Stimulated activated CD8-positive, alpha-beta memory T cell treated with anti-CD3 and anti-CD28 coated beads, Interleukin-7, amount 100 ng/mL, for 48 hours (primary cell): ENCODE data around the gene PIK3C3.
"Not testable (repeated sequence)": the region's sequence is repeated elsewhere in the genome, so short reads cannot be mapped to it uniquely, and the experiment has no call there.

ENCODE experiments used
- DNase-seq, 2 donors: peaks; one replicate each; pipeline ENCODE4 v3.0.0-alpha.2; 2020; ENCODE audit warnings: low read depth in 1 of 2; ENCODE audit errors: extremely low read depth in 1 of 2

Gene PIK3C3

DNA sequence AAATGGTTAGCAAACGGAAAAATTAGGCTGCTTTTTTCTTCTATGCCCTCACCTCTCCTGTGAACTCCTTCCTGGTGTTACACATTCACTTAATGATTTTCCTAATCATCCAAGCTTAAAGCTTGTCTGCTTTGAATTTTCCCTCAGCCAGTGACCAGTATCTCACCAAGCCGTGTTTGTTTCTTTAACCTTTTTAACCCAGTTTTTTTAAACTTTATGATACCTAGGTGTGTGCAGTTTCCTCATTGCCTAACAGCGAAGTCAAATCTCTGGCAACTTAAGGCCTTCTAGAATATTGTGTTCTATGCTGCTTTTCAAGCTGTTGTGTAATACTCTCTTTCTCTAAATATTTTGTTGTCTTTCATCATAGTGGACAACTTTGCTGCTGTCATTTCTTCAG is 113.0 kb downstream of the PIK3C3 start:
- DNase-seq = no peak

DNA sequence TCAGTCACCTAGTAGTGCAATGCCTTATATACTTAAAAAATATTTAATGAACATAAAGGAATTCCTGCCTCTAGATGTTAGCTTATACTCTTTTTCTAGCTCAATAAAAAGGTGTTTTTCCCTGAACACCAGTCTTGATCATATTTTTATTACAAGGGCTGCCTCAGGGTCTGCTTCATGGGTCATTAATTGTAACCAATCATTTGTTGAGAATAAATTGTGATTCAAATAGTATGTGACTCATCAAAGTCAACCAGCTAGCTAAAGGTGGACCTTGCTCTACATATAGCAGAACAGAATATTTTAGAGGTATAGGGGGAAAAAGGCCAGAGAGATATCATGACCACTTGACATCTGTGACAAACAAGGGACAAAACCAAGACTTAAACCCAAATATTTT is 114.0 kb downstream of the PIK3C3 start:
- DNase-seq = no peak

DNA sequence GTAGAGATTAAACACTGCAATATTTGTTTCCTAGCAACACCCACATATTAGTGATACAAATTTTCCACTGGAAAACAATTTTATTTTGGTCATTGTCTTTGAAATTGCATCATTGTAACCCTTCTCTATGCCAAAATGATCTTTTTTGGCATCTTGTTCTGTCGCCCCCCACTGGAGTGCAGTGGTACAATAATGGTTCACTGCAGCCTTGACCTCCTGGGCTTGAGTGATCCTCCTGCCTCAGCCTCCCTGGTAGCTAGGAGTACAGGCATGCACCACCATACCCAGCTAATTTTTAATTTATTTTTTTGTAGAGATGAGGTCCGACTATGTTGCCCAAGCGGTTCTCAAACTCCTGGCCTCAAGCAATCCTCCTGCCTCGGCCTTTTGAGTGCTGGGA is 117.4 kb downstream of the PIK3C3 start:
- no peak for DNase-seq

DNA sequence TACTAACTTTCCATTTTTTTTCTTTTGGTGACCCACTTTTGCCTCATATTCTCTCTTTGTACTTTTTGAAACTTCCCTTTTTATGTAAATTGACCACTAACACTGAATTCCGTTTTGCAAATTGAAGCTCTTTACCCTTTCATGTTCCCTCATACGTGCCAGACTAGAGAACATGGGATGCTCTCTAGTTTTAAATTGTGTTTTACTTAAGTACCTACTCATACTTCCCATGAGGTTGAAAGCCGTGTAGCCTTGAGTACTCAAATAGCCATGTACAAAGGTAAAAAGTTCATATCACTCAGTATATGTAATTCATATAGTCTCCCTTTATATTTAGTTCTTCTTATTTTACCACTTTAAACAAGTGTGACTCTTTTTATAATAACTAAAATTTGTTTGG is 119.7 kb downstream of the PIK3C3 start:
- no peak for DNase-seq

DNA sequence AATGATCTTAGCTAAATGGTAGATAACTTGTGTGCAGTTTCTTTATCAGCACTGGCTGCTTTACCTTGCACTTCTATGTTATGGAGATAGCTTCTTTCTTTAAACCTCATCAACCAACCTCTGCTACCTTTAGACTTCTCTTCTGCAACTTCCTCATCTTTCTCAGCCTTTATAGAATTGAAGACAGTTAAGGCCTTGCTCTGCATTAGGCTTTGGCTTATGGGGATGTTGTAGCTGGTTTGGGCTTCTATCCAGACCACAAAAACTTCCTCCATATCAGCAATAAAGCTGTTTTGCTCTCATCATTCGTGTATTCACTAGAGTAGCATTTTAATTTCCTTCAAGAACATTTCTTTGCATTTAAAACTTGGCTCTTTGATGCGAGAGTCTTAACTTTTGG is 123.7 kb downstream of the PIK3C3 start:
- DNase-seq = no peak

DNA sequence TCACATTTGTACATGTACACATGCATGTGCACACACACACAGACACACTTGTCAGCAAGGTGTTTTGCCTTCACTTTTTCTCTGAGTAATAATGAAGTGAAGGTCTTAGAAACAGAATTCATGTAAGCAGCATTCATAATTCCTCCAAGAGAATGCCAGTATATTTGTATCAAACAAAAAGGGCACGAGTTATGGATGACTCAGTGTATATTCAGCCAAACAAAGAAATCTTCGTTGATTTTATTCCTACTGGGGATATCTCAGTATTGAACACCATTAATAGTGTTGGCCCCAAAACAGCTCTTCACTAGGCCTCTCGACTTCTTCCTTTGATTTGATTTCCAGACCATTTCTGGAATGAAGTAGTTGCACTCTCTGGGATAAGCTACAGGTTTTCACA is 125.3 kb downstream of the PIK3C3 start:
- no peak for DNase-seq

DNA sequence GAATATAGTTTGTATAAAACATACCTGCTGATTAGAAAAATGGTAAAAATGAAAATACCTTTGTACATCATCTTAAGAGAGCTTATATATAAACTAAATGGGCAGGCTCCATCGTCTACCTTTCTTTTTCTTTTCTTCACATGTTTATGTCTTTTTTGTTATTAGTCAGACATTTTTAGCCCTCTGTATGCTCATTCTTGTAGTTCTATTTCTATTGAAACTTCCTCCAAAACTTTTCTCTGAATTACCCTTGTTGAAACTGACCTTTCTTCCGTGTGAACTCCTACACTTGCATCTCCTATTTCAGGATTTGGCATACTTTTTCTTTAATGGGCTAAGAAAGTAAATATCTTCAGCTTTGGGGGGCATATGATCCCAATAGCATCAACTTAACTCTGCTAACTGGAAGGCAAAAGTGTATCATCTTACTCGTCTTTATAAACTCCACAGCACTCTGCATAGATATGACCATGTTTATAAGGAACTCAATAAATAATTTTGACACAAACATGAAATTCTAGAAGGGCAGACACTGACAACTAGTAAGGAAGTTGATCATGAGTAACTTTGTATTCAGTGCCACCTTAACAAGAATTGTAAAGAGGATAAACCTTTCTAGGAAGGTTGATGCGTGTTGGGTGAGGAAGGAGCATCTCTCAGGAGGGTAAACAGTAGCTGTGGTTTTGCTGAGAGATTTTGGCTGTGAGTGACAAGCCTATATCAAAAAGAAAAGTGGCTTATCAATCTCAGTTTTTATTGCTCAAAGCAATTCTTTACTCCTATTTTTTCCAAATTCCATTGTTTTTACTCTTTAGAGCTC is 127.6 kb downstream of the PIK3C3 start:
- DNase-seq = no peak

DNA sequence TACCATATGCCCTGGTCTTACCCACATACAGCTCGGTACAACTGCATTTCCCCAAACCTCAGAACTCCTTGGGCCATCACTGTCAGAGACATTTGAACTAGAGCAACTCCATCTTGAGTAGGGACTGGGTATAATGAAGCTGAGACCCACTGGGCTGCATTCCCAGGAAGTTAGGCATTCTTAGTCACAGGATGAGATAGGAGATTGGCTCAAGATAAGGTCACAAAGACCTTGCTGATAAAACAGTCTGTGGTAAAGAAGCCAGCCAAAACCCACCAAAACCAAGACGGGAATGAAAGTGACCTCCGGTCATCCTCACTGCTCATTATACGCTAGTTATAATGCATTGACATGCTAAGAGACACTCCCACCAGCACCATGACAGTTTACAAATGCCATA is 131.3 kb downstream of the PIK3C3 start:
- no peak for DNase-seq

DNA sequence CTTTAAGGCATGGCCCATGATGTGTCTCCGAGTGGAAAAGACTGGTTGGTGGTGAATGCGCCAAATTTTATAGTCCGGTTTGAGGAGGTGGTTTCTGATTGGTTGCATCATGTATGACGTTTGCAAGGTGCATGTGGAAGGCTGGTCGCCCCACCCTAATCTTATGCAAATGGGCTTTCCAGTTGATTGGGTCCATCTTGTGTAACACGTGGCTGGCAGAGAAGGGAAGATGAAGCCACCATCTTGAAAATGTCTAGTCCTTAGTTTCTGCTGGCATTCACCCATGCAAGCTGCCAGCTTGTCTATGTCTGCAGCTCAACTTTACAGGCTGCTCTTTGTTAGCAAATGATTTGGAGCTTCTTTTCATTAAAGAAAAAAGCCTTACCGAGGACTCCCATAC is 132.2 kb downstream of the PIK3C3 start:
- DNase-seq = no peak

DNA sequence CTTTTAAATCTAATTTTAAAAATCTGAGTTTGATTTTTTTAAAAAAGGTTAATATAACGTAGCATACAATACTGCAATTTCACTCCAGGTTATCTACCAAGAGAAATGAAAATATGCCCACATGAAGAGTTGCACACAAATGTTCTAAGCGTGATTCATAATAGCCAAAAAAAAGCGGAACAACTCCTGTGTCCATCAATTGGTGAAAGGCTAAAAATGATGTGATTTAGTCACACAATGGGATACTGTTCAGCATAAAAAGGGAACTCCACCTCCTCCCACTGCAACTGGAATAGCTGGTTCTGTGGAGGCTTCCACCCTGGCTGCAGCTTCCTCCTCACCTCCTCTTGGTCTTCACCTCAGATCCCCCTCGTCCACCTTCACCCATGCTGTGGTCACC is 132.8 kb downstream of the PIK3C3 start:
- no peak for DNase-seq

DNA sequence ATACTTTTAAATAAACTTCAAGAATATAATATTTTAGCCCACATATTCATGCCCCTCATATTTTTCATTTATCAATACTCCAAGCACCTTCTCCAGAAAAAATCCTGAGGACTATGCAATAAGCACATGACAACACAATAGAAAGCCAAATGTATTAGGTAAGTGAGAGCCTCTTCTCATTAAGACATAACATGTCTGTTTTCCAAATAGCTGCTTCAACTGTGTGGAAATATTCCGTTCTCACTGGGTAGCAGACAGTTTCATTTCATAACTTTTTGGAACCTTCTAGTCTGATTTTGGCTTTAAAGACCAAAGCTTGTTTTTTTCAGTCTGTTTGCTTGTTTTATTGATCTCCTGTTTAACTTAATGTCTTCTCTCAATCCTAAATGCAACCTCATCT is 137.8 kb downstream of the PIK3C3 start:
- no peak for DNase-seq

DNA sequence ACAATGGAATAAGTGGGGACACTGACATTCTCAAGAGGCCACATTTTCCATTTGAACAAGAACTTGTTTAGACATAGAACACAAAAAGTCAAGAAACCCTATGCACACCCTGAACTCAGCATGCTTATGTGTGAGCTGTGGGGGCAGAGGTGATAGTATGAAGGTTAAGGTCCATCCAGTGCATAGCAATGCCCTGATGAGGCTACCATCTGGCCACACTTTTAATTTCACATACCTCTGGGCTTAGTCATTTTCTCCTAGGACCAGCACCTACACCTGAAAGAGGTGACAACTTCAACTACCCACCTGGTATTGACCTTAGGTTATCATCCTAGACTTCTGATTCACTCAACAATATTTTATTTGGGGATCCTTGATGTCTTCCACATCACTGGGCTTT is 139.8 kb downstream of the PIK3C3 start:
- DNase-seq = no peak

DNA sequence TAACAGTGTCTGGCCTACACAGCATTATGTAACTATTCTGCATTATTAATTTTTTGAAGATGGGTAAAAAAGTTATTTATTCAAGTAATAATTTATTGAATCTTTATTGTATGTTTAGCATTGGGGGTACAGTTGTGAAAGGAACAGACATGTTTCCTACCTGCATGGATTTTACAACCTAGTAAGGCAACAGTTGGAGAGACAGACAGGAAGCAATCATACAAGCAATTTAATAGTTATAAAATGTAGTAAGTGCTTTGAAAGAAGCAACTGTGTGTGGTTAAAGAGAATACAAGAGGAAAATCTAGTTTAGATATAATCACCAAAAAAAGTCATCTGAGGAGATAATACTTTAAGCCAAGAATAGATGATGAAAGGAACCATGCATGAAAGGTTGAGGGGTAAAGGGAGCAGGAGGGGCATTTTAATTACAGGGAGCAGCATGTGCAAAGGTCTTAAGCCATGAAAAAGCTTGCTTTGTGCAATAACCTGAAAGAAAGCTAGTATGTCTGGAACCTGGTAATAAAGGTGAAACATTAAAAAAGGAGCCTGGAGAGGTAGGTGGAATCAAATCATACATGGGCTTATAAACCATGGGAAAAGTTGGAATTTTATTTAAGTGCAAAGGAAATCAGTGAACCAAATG is 140.8 kb downstream of the PIK3C3 start:
- no peak for DNase-seq

DNA sequence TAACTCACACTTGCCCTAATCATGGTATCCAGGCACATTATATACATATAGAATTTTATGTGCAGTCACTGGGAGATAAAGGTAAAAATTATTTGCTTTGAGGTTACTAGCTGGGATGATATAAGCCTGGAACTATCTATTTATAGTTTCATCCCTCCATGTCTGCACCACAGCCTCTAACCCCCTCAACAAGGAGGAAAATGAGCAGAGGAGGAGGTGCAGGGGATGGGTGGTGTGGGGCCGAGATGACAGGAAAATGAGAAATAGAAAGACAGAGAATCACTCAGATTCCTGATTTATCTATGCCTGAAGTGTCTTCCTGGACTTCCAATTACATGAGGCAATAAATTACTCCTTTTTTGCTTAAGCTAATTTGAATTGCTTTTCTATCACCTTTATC is 145.2 kb downstream of the PIK3C3 start:
- no peak for DNase-seq

DNA sequence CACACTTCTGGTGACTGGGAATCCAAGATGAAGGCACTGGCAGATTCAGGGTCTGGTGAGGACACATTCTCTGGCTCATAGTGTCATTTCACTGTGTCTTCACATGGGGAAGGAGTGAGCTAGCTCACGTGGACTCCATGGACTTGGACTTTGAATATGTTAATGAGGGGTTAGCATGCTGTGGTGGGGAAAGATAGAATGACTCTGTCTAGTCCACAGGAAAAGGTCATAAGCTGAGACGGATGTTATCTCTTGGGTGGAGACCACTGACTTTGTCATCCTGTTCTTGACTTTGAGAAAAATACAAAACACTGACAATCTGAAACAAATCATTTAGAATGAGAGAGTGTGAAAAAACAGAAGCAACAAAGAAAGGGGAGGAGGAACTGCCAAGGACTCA is 145.9 kb downstream of the PIK3C3 start:
- no peak for DNase-seq

DNA sequence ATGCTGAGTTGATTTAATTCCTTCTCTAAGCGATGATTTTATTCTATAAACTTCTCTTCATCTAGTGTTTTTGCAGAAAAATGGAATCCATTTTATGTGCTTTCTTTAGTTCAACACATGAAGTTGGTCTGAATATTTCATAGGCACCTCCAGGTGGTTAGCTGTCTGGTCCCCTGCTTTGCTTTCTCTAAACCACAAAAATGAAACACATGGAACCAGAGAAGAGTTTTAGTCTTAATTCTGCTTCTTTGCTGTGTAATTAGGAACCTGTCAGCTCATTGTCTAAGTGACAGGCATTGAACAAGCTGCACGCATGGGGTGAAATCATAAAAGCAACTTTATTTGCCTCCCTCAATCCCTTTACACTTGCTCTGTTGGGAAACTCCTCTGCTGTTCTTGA is 150.4 kb downstream of the PIK3C3 start:
- no peak for DNase-seq

DNA sequence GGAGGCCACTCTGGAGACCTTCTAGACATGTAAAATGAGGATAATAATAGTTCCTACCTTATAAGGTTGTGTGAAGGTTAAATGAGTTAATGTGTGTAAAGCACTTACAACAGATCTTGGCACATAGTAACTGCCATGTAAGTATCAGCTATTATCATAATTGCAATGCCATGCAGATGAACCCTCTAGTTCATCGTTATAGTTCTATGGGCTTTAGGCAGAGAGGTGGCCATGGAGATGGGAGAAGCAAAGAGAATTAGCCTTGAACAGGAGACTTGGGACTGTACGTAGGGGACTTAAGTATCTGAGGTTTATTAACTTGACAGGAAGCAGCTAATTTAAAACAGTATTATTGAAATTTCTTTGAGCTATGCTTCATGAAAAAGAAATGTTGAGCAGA is 151.8 kb downstream of the PIK3C3 start:
- no peak for DNase-seq

DNA sequence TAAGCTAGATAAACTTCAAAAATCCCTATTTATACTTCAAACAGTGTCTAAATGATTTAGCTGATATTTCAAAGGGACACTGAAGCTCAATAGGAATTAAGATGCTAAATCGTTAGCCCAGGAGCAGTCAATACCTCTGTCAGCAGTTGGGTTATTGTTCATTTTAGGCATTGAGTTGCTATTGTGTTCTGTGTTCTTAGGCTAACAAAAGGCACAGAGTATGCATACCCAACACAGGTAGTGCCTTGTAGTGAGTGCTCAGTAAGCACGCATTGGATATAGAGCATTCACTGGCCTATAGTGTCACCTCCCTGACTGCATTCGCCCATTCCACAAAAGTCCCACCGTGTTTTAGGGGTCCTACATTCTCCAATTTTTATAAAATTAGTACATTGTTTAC is 152.3 kb downstream of the PIK3C3 start:
- DNase-seq = no peak

DNA sequence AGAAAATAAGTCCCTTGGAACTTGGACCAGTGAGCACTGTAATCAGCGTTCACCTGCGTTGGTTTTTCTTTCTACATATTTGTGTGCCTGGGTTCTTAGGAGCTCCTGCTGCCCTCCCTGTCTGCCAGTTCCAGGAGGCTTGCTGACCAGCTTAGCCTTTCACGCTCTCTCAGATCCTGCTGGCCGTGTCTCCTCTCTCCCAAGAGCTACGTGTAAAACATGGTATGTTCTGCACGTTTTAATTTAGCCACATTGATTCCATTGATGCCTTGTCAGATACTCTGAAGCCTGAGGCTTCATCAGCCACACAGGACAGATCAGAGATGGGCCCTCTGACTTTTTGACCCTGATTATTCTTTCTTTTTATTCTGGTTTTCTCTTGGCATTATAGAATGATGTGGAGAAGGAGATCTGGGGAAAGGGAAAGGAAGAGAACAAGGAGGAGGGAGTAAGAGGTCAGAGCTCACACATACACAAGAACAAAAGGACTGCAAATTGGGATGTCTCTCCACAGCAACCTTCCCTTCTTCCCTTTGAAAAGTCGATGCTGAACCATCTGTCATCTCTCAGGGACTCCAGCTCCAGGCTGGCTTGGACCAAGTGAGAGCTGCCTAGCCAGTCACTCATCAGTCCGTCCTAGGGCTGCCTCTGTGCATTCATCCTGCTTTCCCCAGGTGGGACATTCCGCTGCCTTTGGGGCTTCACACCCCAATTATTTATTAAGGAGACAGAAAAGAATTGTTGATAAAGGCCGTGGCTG is 152.8 kb downstream of the PIK3C3 start:
- no peak for DNase-seq

DNA sequence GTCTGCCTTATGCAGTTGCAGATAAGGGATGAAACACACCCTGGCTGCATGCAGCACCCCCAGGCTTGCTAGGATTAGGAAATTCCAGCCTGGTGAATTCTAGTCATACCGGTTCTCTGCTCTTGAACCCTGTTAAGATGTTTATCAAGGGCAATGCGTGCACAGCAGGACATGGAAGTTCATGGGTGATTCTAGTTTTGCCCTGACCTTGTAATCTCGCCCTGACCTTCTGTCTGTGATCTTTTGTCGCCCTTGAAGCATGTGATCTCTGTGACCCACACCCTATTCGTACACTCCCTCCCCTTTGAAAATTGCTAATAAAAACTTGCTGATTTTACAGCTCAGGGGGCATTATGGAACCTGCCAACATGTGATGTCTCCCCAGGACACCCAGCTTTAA is 157.1 kb downstream of the PIK3C3 start:
- not testable (repeated sequence) for DNase-seq

DNA sequence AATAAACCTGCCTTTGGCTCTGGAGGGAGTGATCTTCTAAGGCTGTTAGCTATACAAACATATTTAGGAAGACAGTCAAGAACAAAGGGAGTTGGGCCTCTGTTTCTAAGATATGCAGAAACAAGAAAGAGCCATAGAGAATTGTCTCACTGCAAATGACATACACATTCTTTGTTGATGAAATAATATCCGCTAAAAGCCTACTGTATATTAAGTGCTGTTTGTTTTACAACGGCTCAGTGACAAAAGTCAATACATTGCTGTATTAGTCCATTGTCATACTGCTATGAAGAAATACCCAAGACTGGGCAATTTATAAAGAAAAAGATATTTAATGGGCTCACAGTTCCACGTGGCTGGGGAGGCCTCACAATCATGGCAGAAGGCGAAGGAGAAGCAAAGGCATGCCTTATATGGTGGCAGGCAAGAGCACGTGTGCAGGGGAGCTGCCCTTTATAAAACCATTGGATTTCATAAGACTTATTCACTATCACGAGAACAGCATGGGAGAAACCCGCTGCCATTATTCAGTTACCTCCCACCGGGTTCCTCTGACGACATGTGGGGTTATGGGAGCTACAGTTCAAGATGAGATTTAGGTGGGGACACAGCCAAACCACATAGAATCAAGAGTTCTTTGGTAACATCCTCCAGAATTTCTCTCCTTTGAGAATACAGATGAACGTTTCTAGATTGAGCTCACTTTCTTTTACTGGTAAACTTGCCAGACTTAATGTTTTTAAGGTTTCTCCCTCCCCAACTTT is 157.8 kb downstream of the PIK3C3 start:
- DNase-seq = no peak
